T-helper 22 cell (primary cell): ENCODE data around the gene KCNIP3.
"Not testable (repeated sequence)": the region's sequence is repeated elsewhere in the genome, so short reads cannot be mapped to it uniquely, and the experiment has no call there.

ENCODE experiments used
- DNase-seq: peaks from one replicate; pipeline ENCODE4 v3.0.0-alpha.2; 2020; ENCODE audit warnings: low read depth

Gene KCNIP3

DNA sequence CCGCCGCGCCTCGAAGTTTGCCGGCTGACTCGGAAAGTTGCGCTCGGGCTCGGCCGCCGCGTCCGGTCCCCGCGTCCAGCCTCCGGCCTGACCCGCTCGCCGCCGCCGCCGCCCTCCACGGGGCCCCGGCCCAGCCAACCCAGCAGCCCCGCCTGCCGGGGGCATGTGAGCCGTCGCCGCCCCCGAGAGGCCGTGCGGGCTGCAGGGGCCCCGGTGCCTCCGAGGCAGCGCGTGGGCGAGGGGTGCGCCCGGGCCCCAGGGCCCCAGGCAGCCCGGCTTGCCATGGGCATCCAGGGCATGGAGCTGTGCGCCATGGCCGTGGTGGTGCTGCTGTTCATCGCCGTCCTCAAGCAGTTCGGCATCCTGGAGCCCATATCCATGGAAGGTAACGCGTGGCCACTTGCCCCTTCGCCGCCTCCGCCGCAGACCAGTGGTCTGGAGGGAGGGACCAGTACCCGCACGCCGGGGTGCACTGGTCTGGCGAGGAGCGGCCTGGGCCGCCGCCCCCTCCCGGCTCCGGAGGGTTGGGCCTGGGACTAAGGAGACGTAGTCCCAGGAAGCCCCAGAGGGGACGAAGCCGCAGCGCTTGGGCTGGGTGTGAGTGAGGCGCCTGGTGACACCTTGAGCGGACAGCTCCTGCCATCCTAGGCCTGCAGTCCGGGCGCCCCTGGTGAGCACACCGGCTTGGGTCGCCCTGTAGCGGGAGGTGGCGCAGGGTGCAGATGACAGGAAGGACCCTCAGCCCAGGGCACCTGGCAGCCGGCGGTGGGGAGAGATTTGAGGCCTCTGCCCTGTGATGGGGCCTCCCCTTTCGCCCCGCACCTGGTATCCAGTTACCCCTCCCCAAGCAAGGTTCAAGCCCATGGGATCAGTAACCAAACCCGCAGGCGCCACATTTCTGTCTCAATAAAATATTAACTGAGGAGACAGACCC lies 49.9 kb downstream of the KCNIP3 start:
- DNase-seq = no peak

DNA sequence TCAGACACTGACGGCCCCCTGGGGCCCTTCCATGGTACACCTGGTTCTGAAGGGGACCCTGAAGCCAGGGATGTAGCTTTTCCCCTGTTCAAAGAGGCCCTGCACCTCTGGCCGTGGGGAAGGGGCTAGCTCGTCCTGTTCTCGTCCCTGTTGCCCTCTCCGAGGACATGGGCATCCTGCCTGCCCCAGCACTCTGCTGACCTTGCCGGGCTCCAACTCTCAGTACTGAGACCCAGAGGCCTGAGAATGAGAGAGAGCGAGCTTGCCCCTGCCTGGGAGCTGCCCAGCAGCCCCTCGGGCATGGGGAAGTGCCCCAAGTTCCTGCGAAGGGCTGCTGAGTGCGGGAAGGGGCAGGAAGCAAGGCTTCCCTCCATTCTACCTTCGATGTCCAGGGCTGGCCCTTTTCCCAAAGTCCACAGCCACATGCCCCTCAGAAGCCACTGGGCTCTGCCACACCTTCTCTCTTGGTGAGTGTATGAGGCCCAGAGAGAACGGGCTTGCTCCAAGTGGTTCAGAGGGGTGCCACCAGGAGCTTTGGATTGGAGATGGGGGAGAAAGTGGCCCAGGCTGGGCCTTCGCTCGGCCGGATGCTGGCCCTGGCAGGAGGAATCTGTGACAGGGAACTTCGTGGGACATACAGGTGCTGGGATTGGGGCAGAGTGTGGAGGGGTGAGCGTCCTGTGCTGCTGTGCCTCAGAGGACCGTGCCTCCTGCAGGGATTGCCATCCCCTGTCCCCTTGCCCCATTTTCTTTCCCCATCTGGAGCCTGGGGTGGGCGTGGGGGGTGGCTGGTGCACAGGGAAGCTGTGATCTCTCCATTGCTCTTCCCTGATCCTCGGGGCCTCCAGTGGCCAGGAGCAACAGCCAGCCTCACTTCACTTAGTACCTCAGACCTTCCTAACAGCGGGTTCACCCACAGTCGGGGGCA lies 50.8 kb downstream of the KCNIP3 start:
- no peak for DNase-seq

DNA sequence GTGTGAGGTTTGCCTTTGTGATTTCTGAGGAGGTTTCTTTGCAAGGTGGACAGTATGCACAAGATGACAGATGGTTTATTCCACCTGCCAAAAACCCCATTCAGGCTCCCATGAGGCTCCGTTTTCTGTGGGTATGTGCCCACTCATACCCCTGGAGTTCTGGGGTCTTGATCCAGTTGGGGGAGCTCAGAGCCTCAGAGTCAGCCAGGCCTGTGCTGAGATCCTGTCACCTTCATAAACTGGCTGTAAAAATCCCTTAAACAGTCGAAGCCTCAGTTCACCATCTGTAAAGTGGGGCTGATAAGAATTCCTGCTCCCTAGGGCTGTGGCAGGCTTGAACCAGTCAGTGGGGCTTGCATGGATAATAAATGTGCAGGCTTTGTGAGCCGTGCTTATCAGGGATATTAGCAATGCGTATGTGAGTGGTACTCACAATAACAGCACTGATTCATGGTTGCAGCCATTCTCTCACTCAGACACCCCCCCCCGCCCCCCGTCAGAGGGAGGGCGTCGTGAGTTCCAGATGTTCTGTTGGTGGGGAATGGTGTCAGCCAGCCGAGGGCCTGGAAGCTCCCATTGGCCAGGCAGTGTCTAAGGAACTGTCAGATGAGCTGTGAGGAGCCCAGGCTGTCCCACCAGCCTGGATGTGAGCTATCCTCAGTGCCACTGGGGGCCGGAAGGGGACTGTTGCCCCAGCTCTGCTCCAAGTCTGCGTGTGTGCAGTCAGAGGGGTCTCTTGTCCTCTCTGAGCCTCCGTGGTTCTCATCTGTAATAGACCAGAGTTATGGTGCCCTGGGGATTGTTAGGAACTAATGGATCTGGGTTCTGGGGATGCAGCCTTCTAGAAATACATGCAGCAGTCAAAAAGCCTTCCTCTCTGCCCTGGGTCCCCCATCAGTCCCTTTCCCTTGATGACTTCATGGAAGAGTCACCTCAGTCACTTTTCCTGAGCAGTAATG lies 51.7 kb downstream of the KCNIP3 start:
- no peak for DNase-seq

DNA sequence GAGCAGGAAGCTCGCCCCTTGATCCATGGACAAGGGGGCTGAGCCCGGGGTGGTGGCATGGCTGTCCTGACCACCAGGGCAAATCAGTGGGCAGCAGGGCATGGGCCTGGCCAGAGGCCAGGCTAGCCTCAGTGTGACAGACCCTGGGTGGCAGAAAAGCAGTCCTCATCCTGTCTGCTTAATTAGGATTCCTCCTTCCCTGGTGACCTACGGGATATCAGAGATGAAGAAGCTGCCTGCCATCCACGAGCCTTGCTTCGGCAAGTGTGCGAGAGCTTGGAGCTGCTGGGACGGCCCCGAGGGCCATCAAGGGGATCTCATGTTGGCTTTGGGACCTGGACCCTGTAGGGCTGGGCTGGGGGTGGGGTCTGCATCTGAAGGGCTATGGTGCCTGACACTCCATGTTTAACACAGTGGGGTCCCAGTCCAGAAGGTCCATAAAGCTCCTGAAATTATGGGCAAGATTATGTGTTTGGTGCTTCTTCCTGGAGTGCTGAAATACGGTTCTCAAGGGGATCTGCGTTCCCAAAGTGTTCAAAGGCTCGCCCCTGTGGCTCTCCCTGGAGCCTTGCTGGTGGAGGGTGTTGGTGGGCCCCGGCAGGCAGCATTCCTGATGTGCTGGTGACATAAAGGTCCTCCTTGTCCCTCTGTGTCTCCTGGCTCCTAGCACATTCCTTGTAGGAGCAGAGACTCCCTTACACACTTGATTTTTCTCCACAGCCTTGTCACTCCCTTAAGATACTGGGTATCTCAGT lies 52.6 kb downstream of the KCNIP3 start:
- no peak for DNase-seq

DNA sequence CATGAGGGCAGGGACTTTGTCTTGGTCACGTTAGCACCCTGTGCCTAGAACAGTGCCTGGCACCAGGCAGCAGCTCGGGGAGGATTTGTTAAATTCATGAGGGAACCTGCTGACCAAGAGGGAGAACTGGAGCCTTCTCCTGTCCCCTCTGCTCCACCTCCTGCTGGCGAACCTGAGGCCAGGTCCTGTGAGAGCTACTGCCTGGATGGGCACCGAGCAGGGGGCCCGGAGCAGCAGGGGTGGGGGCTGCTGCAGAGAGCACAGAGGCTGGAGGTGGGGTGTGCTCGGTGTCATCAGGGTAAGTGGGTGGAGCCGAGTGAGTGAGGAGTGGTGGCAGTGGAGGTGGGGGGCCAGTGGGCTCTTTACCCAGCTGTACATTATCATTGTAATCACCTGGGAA lies 53.2 kb downstream of the KCNIP3 start:
- no peak for DNase-seq

DNA sequence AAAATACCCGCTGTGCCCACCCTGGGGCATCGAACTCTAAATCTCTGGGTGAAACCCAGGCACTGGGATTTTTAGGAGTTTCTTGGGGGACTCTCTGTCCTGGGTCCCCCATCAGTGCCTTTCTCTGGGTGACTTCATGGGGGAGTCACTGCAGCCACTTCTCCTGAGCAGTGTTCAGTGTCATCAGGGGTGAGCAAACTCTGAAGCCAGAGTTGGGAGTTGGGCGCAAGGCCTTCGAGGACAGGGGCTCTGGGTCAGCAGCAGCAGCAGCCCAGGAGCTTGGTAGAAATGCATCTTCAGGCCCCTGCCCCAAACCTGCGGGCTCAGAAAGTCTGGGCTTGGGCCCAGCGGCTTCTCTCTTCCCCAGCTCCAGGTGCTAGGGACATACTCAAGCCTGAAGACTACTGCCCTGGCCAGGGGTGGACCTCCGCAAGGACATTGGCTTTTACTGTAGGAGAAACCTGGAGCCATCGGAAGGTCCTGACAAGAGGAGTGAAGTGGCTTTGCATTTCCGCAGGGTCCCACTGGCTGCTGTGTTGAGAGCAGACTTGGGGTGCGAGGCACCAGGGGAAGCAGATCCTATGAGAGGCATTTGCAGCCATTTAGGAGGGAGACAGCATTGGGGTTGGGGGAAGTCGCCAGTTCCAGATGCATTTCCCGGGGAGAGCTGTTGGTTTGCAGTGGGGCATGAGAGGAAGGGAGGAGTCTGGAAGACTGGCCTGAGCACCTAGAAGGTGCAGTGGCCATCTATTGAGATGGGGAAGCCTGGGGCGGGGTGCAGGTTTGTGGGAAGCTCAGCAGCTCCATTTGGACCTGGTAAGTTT lies 53.8 kb downstream of the KCNIP3 start:
- no peak for DNase-seq

DNA sequence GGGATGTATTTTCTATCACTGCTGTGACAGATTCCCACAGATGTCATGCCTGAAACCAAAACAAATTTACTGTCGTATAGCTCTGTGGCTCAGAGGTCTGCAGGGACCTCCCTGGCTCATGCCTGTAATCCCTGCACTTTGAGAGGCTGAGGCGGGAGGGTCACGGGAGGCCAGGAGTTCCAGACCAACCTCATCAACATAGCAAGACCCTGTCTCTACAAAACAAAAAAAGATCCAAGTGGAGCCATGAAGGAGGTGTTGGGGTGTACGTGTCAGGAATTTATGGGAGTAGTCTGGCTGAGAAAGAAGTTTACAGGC lies 54.4 kb downstream of the KCNIP3 start:
- no peak for DNase-seq

DNA sequence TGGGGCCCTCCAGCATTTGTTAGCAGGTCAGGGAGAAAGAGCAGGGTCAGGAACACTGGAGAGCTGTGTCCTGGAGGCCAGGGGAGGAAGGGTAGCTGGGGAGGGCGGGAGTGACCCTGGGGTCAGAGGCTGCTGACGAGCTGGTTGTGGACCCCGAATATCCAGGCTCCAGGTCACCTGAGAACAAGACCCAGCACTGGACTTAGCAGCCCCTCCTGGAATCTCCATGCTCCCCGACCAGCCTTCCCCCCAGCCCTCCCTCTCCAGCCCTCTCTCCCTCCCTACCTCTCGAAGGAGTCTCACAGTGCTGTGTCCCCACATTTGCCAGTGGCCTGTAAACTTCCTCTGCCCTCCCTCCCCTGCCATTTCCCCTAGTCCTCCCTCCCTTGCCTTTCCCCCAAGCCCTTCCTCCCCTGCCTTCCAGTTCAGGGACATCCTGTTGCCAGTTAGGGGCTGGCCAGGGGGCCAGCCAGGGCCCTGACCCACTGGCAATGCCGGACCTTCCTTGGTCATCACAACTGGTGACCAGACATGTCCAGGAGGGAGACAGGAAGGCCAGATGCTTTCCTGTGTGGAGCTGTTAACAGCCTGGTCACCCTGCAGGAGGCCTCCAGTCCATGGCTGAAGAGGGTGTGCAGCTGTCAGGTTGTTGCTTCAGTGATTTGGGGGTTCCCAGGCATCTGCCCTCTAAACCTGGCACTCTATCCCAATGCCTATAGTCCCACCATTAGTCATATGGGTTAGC lies 55.3 kb downstream of the KCNIP3 start:
- no peak for DNase-seq

DNA sequence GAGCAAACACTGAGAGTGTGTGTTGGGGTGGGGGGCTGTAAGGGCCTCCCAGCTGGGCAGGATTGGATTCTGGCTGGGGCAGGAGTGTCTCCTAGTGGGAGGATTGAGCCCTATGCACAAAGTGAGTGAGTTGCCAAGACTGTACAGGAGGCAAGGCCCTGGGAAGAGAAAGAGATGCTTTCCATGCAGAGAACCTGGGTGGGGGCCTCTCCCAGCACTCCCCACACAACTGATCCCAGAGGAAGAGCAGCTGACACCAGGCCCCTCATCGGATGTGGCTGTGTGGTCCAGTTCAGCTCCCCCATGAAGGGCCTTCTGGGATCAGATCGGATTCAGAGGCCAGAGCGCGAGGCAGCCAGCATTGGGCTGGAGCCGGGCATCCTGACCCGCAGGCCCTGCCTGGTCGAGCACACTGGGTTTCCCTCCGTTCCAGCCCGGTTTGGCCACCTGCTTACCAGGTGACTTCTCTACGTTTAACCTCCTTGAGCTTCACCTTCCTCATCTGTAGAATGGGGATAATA lies 56.0 kb downstream of the KCNIP3 start:
- DNase-seq = no peak

DNA sequence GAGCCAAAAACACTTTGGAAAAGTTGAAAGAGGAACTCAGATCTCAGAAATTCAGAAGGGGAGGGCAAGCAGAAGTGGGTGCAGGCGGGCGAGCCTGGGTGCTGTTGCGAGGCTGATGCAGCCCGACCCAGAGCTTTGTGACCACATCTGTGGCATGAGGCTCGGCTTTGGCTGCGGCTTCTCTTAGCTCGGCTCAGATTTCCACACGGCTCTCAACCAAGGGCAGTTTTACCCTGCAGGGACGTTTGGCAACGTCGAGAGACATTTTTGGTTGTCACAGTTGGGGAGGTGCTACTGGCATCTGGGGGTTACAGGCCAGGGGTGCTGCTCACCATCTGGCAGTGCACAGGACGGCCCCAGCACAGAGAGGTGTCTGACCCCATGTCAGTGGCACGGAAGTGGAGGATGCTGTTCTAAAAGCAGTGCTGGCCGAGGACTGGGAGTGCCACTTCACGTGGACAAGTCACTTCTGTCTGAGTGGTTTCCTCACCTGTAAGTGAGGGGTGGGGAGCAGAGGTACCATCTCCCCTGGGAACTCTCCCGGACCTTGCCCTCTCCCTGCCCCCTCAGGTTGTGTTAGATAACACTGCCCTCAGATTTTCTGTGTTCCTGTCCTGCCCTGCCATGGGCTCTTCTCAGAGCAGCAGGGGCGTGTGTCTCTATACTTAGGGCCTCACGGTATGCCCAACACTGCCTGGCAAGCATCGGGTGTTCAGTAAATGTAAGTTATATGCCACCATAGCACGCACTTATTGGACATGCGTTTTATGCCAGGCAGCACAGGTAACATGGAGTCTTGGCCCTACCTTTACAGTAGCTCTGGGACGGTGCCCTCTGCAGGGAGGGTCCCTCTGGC lies 56.7 kb downstream of the KCNIP3 start:
- no peak for DNase-seq

DNA sequence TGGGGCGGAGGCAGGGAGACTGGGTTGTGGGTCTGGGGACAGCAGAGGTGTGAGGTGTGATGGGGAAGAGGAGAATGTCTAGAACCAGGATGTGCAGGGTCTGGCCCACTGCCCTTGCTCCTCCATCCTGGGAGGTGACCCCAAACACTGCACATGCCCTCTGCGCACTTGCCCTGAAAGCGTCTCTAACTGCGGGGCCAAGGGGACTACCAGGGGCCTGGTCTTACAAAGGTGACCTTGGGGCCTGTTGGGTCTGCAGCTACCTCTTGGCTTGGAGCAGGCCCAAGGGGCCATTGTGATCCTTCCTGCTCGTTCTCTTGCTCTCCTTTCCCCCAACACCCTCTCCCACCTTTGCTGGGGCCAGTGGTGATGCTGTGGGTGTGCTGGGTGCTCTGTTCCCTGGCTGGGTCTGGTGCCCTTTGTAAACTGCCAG lies 57.3 kb downstream of the KCNIP3 start:
- DNase-seq = no peak

DNA sequence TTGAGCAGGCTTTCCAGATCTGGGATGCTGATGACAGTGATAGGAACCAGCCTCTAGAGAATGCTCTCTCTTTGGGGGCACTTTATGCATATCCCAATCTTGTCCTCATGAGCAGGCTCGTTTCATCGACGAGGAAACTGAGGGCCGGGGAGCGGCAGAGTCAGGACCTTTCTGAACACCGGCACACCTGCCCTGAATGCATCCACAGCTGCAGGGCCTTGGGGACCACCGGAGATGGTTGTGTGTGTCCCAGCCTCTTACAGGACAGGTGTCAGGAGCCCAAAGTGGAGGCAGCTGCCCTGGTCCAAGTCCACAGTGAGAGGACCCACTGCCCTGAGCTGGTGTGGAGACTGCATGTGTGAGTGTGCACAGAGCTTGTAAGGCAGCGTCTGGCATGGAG lies 57.8 kb downstream of the KCNIP3 start:
- DNase-seq = no peak

DNA sequence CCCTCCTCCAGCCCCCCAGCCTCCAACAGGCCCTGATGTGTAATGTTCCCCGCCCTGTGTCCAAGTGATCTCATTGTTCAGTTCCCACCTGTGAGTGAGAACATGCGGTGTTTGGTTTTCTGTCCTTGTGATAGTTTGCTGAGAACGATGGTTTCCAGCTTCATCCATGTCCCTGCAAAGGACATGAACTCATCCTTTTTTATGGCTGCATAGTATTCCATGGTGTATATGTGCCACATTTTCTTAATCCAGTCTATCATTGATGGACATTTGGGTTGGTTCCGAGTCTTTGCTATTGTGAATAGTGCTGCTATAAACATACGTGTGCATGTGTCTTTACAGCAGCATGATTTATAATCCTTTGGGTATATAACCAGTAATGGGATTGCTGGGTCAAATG lies 58.3 kb downstream of the KCNIP3 start:
- not testable (repeated sequence) for DNase-seq

DNA sequence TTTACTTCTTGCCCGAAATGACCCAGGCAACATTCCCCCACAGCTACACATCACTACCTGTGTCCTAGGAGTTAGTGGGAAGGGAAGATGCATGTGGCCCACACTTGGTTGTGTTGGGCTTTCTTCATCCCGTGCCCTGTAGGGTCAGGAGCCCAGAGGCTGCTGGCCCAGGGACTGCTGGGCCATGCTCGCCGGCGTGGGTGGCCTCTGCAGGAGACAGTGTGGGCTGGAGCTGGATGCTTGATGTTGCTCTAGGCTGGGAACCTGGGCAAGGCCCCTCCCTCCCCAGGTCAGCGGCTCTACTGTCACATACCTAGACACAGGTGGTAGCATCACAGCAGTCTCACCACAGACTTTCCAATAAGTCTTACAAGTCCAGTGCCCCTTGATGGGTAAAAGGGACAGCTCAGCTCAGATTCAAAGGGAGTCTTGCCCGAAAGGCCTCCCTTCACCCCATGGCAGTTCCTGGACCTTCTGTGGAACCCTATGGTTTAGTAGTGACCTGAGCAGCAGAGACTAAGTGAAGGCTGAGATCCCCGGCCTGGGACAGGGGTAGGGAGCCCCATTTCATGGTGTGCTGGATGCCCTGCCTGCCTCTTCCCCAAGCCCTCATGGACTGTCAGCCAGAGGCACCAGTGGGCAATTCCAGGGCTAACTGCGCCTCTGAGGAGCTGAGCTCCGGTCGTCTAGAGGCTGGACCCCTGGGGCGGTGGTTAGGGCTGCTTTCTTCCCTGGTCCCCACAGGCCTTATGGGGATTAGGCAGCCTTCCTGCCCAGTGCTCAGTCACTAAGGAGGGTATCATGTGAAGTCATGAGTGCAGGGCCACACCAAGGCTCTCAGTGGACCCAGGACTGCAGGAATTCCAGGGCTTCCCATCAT lies 59.9 kb downstream of the KCNIP3 start:
- no peak for DNase-seq

DNA sequence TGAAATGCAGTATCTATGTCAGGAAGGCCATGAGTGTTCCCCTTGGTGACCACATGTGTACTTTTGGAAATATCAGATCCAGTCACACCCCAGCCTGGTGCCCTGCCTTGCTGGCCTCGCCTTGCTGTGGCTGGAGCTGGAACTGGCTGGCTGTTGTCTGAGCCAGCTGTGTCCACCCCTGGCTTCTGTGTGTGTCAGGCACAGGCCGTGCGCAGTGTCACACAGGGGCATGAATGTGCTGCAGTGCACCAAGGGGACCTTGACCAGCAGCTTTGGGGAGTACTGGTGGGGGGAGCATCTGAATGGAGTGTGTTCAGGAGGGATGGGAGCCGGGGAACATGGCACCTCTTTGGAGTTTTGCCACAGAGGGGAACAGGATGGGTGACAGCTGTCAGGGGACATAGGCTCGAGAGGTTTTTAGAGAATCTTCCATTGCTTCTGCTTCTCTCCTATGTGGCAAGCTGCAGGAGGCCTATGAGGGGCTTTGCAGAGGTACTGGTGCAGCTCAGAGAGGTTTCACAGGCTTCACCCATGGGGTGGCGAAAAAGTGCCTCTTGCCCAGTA lies 60.7 kb downstream of the KCNIP3 start:
- DNase-seq = no peak

DNA sequence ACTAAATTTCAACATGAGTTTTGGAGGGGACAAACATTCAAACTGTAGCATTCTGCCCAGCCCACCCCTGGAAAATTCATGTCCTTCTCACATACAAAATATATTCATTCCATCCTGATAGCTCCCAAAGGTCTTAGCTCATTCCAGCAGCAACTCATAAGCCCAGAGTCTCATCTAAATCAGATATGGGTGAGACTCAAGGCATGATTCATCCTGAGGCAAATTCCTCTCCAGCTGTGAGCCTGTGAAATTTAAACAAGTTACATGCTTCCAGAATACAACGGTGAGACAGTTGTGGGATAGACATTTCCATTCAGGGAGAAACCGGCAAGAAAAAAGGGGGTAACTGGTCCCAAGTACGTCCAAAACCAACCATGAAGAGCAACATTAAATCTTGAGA lies 61.9 kb downstream of the KCNIP3 start:
- DNase-seq = no peak

DNA sequence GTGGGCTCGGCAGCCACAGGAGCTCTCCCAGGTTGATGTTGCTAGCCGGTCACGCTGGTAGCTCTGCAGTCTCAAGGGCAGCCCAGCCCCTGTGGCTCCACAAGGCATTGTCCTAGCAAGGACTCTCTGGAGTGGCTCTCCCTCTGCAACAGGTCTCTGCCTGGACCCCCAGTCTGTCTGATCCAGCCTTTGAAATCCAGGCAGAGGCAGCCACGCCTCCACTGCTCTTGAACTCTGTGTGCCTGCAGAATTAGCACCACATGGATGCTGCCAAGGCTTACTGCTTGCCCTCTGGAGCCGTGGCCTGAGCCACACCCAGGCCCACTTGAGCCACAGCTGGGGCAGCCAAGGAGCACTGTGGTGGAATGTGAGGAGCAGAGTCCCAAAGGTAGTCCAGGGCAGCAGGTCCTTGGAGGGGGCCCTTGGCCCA lies 62.4 kb downstream of the KCNIP3 start:
- DNase-seq = no peak
